T-cell (primary cell): ENCODE data around the gene KIAA0753. TPM values are rescaled to one million over a fixed set of nuclear protein-coding genes. Genes with fewer than 3 reads are reported as not detected.

Experiments used
- ATAC-seq, 4 experiments: fragments of 200-7000 bp in 3 of 4; fragments of 150-1000 bp in 1 of 4; cut with Tn5 transposase; replicated peaks in 1 of 4; 1 replicate in 3 of 4; 2 replicates in 1 of 4; pipeline ENCODE4 v1.10.0; 2021; ENCODE audit warnings: moderate library complexity in 3 of 4, mild to moderate bottlenecking in 2 of 4, moderate number of reproducible peaks in 1 of 4
- CTCF ChIA-PET, 2 donors: fragments of 300-600 bp; sonication (Branson Sonifier 250); formaldehyde crosslinking; loops; one replicate each; lab custom pipeline; 2022; ENCODE audit warnings: antibody characterized with exemption in 2 of 2; lab: Charles Lee
- POLR2A ChIA-PET, 2 donors: fragments of 300-600 bp; sonication (Branson Sonifier 250); formaldehyde crosslinking; loops; one replicate each; lab custom pipeline; 2022; ENCODE audit warnings: antibody characterized with exemption in 2 of 2; lab: Charles Lee
- DNase-seq, 35 experiments: peaks; one replicate each; pipeline versions ENCODE4 v3.0.0 to v3.0.0-alpha.2; 2013 to 2023
- H3K27ac ChIP-seq: one replicate; pipeline ENCODE4 v1.5.1; 2013; ENCODE audit warnings: low read length
- H3K27me3 ChIP-seq, 2 experiments: replicated peaks in 1 of 2; 1 replicate in 1 of 2; 2 replicates in 1 of 2; pipeline versions ENCODE4 v1.6.1 to v1.7.0; 2013; ENCODE audit warnings: low read length in 1 of 2, mixed read lengths in 1 of 2; ENCODE audit not compliant: control insufficient read depth in 2 of 2, insufficient read depth in 2 of 2; ENCODE audit errors: extremely low read depth in 1 of 2
- H3K36me3 ChIP-seq, 2 donors: 1 replicate in 1 of 2; 2 replicates in 1 of 2; pipeline versions ENCODE4 v1.6.1 to v1.7.0; 2013; ENCODE audit warnings: low read length in 1 of 2; ENCODE audit not compliant: control insufficient read depth in 2 of 2, insufficient read depth in 1 of 2; ENCODE audit errors: extremely low read depth in 1 of 2
- H3K4me1 ChIP-seq, 2 experiments: 1 replicate in 1 of 2; 2 replicates in 1 of 2; pipeline versions ENCODE4 v1.6.1 to v1.7.0; 2013; ENCODE audit warnings: low read length in 2 of 2, mixed read lengths in 1 of 2; ENCODE audit not compliant: insufficient read depth in 2 of 2, control insufficient read depth in 1 of 2; ENCODE audit errors: extremely low read depth in 1 of 2
- H3K4me3 ChIP-seq, 2 donors: 1 replicate in 1 of 2; 2 replicates in 1 of 2; pipeline versions ENCODE4 v1.5.1 to v1.7.0; 2013; ENCODE audit warnings: mild to moderate bottlenecking in 2 of 2, low read length in 1 of 2, moderate library complexity in 1 of 2; ENCODE audit not compliant: control insufficient read depth in 1 of 2; ENCODE audit errors: extremely low read depth in 1 of 2
- H3K9me3 ChIP-seq: 2 replicates; pipeline ENCODE4 v1.7.0; 2013
- H3K27ac Mint-ChIP-seq, 2 donors: one replicate each; pipeline ENCODE4 v1.8.0; 2020 to 2021; ENCODE audit warnings: mild to moderate bottlenecking in 2 of 2, mixed read lengths in 2 of 2
- H3K27me3 Mint-ChIP-seq, 2 donors: one replicate each; pipeline ENCODE4 v1.8.0; 2021 to 2022; ENCODE audit warnings: mixed read lengths in 2 of 2
- H3K36me3 Mint-ChIP-seq: one replicate; pipeline ENCODE4 v1.8.0; 2021; ENCODE audit warnings: mixed read lengths
- H3K4me1 Mint-ChIP-seq, 3 donors: one replicate each; pipeline ENCODE4 v1.8.0; 2020 to 2022; ENCODE audit warnings: mixed read lengths in 3 of 3, mild to moderate bottlenecking in 1 of 3
- H3K4me3 Mint-ChIP-seq, 3 donors: one replicate each; pipeline ENCODE4 v1.8.0; 2020 to 2022; ENCODE audit warnings: mild to moderate bottlenecking in 3 of 3, mixed read lengths in 3 of 3, moderate library complexity in 3 of 3
- H3K9me3 Mint-ChIP-seq, 3 donors: one replicate each; pipeline ENCODE4 v1.8.0; 2020 to 2022; ENCODE audit warnings: mixed read lengths in 3 of 3
- WGBS: methylation state at CpG from one replicate; pipeline ENCODE4 v1.1.5; 2013; ENCODE audit warnings: missing lambda C conversion rate; ENCODE audit not compliant: insufficient coverage; 5-methylcytosine and 5-hydroxymethylcytosine counted together
- total RNA-seq, 35 experiments: library from RNA in 6 of 35; stranded (reverse) in 6 of 35; fragments of 120-200 nt in 1 of 35; gene quantifications; one replicate each; pipeline versions ENCODE4 v1.2.1 to v1.2.4 and lab custom pipeline; 2013 to 2026

Gene KIAA0753
- total RNA-seq, 5 donors from 2014 or later (not counting 1 experiment from before 2014, with no cell fraction given): 12.4 to 16.9 (median 15.9) TPM

DNA sequence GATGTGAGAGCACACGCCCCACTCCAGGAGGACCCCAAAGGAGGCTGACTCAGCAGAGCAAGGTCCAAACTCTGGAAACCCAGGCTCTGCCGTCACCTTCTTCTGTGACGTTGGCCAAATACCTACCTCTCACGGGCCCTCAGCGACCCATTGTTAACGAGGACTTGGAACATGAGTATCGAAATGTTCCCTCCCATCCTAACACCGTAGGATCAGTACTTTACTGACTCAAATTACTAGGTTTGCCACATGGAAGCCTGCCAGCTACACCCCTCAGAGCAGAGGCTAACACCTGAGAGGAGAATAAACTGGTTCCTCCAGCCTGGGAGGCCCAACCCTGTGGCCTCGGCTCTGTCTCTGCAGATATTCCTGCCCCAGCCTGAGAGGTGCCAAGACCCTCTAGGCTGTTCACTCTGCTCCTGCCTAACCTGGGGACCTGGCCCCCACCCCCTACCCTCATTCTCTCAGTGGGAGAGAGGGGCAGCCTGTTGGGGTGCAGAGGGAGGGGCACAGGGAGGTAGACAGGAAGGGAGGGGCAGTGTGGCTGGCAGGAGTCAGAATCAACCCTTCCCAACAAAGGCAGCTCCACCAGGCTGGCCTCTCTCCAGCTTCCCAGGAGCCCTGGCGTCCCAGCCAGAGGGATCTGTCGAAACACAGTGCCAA is 88.5 kb downstream of the KIAA0753 start:
- no peaks in the 10 kb centered on the region for H3K9me3 Mint-ChIP-seq
- Histone ChIP-seq H3K27me3 (peaks cover 8 to 34% of the 10 kb centered on the region in 2 experiments), H3K4me1 (peaks cover 7 to 27% of the 10 kb centered on the region in 2 experiments), H3K36me3 (no peaks in the 10 kb centered on the region), H3K9me3 (no peaks in the 10 kb centered on the region), H3K27ac (no peak overlapping the region), H3K4me3 (no peak overlapping the region)
- no peaks in the 10 kb centered on the region for H3K36me3 Mint-ChIP-seq
- H3K4me3 Mint-ChIP-seq: no peak overlapping the region
- POLR2A ChIA-PET: no interaction called here
- 85% methylated on average over 11 of the region's 11 CpGs for WGBS
- peaks cover 26 to 32% of the 10 kb centered on the region in 2 donors for H3K27me3 Mint-ChIP-seq
- ATAC-seq: no peak
- H3K27ac Mint-ChIP-seq: no peak overlapping the region
- DNase-seq: no peak
- H3K4me1 Mint-ChIP-seq: peaks cover 16 to 27% (median 22%) of the 10 kb centered on the region in 3 donors
- CTCF ChIA-PET: no interaction called here

DNA sequence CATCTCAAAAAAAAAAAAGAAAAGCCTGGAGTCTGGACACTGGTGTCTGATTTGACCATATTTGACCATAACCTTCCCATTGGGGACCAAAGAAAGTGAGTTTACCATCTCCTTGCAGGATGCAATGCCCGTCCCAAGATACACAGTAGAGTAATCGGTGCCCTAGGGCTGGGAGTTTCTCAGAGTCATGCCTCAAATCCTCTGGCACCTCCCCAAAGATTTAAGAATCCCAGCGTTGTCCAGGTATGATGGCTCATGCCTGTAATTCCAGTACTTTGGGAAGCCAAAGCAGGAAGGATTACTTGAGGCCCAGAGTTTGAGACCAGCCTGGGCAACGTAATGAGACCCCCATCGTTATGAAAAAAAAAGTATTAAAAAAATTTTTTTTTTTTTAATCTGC is 89.2 kb downstream of the KIAA0753 start:
- no peak overlapping the region for H3K27ac ChIP-seq
- 80% methylated on average over 1 of the region's 5 CpGs for WGBS
- ChIA-PET POLR2A (no interaction called here), CTCF (no interaction called here)
- no peaks in the 10 kb centered on the region for H3K36me3 ChIP-seq
- ATAC-seq: no peak
- Mint-ChIP-seq H3K36me3 (no peaks in the 10 kb centered on the region), H3K9me3 (no peaks in the 10 kb centered on the region), H3K27me3 (peaks cover 22 to 28% of the 10 kb centered on the region in 2 donors), H3K27ac (no peak overlapping the region), H3K4me3 (no peak overlapping the region), H3K4me1 (peaks cover 16 to 23% (median 18%) of the 10 kb centered on the region in 3 donors)
- H3K27me3 ChIP-seq: peaks cover 8 to 30% of the 10 kb centered on the region in 2 experiments
- peaks cover 7 to 22% of the 10 kb centered on the region in 2 experiments for H3K4me1 ChIP-seq
- H3K4me3 ChIP-seq: no peak overlapping the region
- H3K9me3 ChIP-seq: no peaks in the 10 kb centered on the region
- no peak for DNase-seq

DNA sequence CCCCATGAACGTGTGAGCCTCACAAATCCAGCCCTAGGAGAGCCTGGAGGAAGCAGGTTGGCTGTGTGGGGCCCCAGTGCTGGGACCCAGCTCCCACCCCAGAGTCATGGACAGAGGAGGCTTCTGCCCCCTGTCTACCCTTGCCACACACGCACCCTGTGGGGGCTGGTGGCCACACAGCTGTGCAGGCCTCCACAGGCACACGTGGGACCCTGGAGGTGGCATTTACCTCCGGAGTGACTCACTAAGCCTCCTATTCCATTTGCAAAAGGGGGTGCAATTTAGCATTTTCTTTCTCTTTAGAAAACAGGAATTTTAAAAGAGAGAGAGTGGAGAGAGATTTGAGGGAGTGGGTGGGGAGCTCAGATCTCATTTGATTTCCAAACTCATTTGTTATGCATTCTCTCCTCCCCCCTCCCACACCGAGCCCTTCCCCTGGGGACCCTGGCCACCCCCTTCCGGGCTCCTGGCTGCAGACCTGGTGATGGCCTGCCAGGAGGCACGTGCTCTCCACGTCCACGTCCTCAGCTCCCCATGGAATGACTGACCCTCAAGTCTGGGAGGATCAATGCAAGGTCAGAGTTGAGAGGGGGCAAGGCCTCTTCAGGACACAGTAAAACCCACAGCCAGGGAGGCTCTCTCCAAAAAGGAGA is 91.0 kb downstream of the KIAA0753 start:
- peaks cover 8 to 13% (median 12%) of the 10 kb centered on the region in 3 donors for H3K4me1 Mint-ChIP-seq
- no peak for DNase-seq
- no peak overlapping the region for H3K4me3 Mint-ChIP-seq
- WGBS: 30% methylated on average over 2 of the region's 9 CpGs
- Histone ChIP-seq H3K27me3 (peaks cover 2 to 23% of the 10 kb centered on the region in 2 experiments), H3K4me1 (peaks cover 5 to 12% of the 10 kb centered on the region in 2 experiments), H3K4me3 (no peak overlapping the region), H3K27ac (no peak overlapping the region), H3K9me3 (no peaks in the 10 kb centered on the region), H3K36me3 (no peaks in the 10 kb centered on the region)
- no peak overlapping the region for H3K27ac Mint-ChIP-seq
- H3K9me3 Mint-ChIP-seq: no peaks in the 10 kb centered on the region
- H3K27me3 Mint-ChIP-seq: peaks cover 16 to 18% of the 10 kb centered on the region in 2 donors
- ATAC-seq: no peak
- ChIA-PET POLR2A (no interaction called here), CTCF (no interaction called here)
- no peaks in the 10 kb centered on the region for H3K36me3 Mint-ChIP-seq

DNA sequence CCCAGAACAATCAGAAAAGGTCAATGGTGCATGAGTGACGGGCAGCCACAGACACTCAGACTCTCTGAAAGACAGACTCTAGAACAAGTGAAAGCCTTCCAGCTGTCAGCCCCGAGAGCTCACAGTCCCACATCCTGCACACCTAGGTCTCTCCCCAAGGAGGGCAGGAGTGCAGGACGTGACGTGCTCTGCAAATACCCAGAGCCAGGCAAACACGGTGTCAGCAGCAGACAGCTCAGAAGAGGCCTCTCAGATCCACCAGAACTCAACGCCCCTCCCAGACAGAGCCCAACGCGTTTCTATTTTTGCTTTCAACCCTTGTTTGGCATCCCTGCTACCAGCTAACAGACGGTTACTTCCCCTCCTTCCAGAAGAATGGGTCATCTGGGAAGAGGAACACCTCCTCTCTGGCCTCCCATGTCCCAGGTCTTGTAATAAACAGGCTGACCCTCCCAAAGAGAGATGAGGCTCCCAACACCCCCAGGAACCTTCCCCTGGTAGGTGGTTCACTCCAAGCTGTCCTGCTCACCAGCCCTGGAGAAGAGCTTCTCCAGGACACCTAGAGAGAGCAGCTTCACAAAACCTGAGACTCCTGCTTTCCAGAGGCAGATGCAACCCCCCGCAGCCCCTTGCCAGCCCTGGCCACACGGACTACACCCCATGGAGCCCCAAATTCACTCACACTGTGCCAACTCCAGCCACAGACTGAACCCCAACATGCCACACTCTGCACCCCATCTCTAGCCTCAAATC is 91.8 kb downstream of the KIAA0753 start:
- no peaks in the 10 kb centered on the region for H3K36me3 ChIP-seq
- no peaks in the 10 kb centered on the region for H3K9me3 ChIP-seq
- H3K4me1 ChIP-seq: peaks cover 5 to 12% of the 10 kb centered on the region in 2 experiments
- WGBS: 13% methylated on average over 8 of the region's 11 CpGs
- peak in 16 of 35 experiments; percentile 2 to 33 (median 14) for DNase-seq
- no peak overlapping the region for H3K27ac Mint-ChIP-seq
- H3K27me3 Mint-ChIP-seq: peaks cover 10 to 11% of the 10 kb centered on the region in 2 donors
- ATAC-seq: peak; percentile 74 to 93 (median 82)
- peaks cover 2 to 15% of the 10 kb centered on the region in 2 experiments for H3K27me3 ChIP-seq
- peaks cover 8 to 13% (median 12%) of the 10 kb centered on the region in 3 donors for H3K4me1 Mint-ChIP-seq
- H3K9me3 Mint-ChIP-seq: no peaks in the 10 kb centered on the region
- no peak overlapping the region for H3K27ac ChIP-seq
- H3K4me3 ChIP-seq: peak overlapping the region in 1 of 2 donors; percentile 1
- no peaks in the 10 kb centered on the region for H3K36me3 Mint-ChIP-seq
- ChIA-PET POLR2A (no interaction called here), CTCF (no interaction called here)
- H3K4me3 Mint-ChIP-seq: peak overlapping the region in 1 of 3 donors; percentile 31

- 46% methylated on average over 2 of the region's 5 CpGs for WGBS
- Mint-ChIP-seq H3K9me3 (no peaks in the 10 kb centered on the region), H3K36me3 (no peaks in the 10 kb centered on the region), H3K4me3 (peak overlapping the region in 1 of 3 donors; percentile 31), H3K27ac (no peak overlapping the region), H3K27me3 (peaks cover 3 to 4% of the 10 kb centered on the region in 2 donors), H3K4me1 (peaks cover 8 to 13% (median 12%) of the 10 kb centered on the region in 3 donors)
- ATAC-seq: no peak
- ChIA-PET CTCF (no interaction called here), POLR2A (no interaction called here)
- no peaks in the 10 kb centered on the region for H3K36me3 ChIP-seq
- no peak overlapping the region for H3K27ac ChIP-seq
- H3K4me1 ChIP-seq: peaks cover 5 to 12% of the 10 kb centered on the region in 2 experiments
- no peak for DNase-seq
- H3K4me3 ChIP-seq: peak overlapping the region in 1 of 2 donors; percentile 1
- H3K9me3 ChIP-seq: no peaks in the 10 kb centered on the region
- peaks cover 0 to 10% of the 10 kb centered on the region in 2 experiments for H3K27me3 ChIP-seq
Observed at GRCh38 chr17:6548034-6548433, 92.5 kb downstream of the KIAA0753 start.

- peaks cover under 1 to 4% of the 10 kb centered on the region in 2 donors for H3K27me3 Mint-ChIP-seq
- no peaks in the 10 kb centered on the region for H3K9me3 Mint-ChIP-seq
- DNase-seq (no peak), ATAC-seq (no peak)
- ChIA-PET CTCF (no interaction called here), POLR2A (no interaction called here)
- H3K36me3 Mint-ChIP-seq: no peaks in the 10 kb centered on the region
- no peaks in the 10 kb centered on the region for H3K36me3 ChIP-seq
- H3K27me3 ChIP-seq: peaks cover 0 to 10% of the 10 kb centered on the region in 2 experiments
- peaks cover 5 to 12% of the 10 kb centered on the region in 2 experiments for H3K4me1 ChIP-seq
- no peak overlapping the region for H3K4me3 ChIP-seq
- no peak overlapping the region for H3K27ac ChIP-seq
- no peaks in the 10 kb centered on the region for H3K9me3 ChIP-seq
- 75% methylated on average over 2 of the region's 6 CpGs for WGBS
- H3K27ac Mint-ChIP-seq: no peak overlapping the region
- H3K4me1 Mint-ChIP-seq: peaks cover 8 to 13% (median 12%) of the 10 kb centered on the region in 3 donors
- H3K4me3 Mint-ChIP-seq: no peak overlapping the region
Observed at GRCh38 chr17:6547336-6547735, 93.2 kb downstream of the KIAA0753 start.
